ENCODE results near the gene PPDPF. TPM values are rescaled to one million over a fixed set of nuclear protein-coding genes. Genes with fewer than 3 reads are reported as not detected.
A peak's percentile ranks its signal among the peaks of the same experiment; 100 is the strongest.

PPDPF gene
- total and polyA plus RNA-seq, 2 donors (not counting 1 experiment from before 2014, with no cell fraction given) = 93.5 to 162 TPM

GRCh38 chr20:63568986-63569949 is 48.7 kb downstream of the PPDPF start:
- POLR2A ChIA-PET = interaction anchor here (1.1 to 2.3 kb wide), 3 partner anchors 14 to 32 kb away, joined by 4 to 16 read pairs (median 10); partner anchors contain the start of gene FNDC11
- Histone ChIP-seq H3K36me3 (replicated peaks in 1 of 2; ENCODE audit: control extremely low read depth in 1 of 2, control insufficient read depth in 1 of 2, extremely low read depth in 1 of 2, insufficient read depth in 2 of 2, low read length in 1 of 2) (peaks cover 0 to 32% of the 10 kb centered on the region in 2 experiments), H3K27me3 (replicated peaks in 1 of 4; ENCODE audit: control extremely low read depth in 1 of 4, control insufficient read depth in 3 of 4, insufficient read depth in 4 of 4, low read length in 3 of 4) (no peaks in the 10 kb centered on the region), H3K4me1 (ENCODE audit: control insufficient read depth in 2 of 2, insufficient read depth in 2 of 2, low read length in 2 of 2) (peaks cover 43 to 60% of the 10 kb centered on the region in 2 donors), H4K20me1 (ENCODE audit: control insufficient read depth, insufficient read depth, low read length, poor library complexity, severe bottlenecking) (peaks cover 78% of the 10 kb centered on the region), H3K27ac (ENCODE audit: low read length in 2 of 2) (no peak overlapping the region), H2AFZ (ENCODE audit: insufficient read depth, low read depth, low read length, poor library complexity, severe bottlenecking) (no peak overlapping the region), H3K4me2 (replicated peaks; ENCODE audit: low read depth, low read length, poor library complexity, severe bottlenecking) (peak overlapping the region; percentile 87), H3K79me2 (ENCODE audit: control insufficient read depth, insufficient read depth, low read length) (peaks cover 28% of the 10 kb centered on the region), H3K9ac (ENCODE audit: low read length) (peak overlapping the region; percentile 59), H3K9me3 (ENCODE audit: control extremely low read depth in 1 of 3, control insufficient read depth in 2 of 3, insufficient read depth in 1 of 3, low read length in 2 of 3) (peaks cover 0 to 7% (median 0%) of the 10 kb centered on the region in 3 donors), H3K4me3 (ENCODE audit: control extremely low read depth in 1 of 5, extremely low read depth in 1 of 5, insufficient read depth in 1 of 5, low read depth in 2 of 5, low read length in 4 of 5) (peak overlapping the region in 4 of 5 experiments; percentile 44 to 64 (median 49))
- Mint-ChIP-seq H3K4me3 (peak overlapping the region; percentile 88), H3K27me3 (no peaks in the 10 kb centered on the region), H3K9me3 (ENCODE audit: insufficient read depth) (no peaks in the 10 kb centered on the region), H3K27ac (no peak overlapping the region), H3K4me1 (peaks cover 31% of the 10 kb centered on the region)
- TF ChIP-seq CTCF (IDR thresholded peaks at IDR 0.05) = no peak
- no peak for TF ChIP-seq EZH2 (IDR thresholded peaks at IDR 0.05; ENCODE audit: borderline replicate concordance, insufficient read depth, low read depth, low read length, poor library complexity, severe bottlenecking)
- ATAC-seq (ENCODE audit: low read depth) (no peak), DNase-seq (peak; percentile 44)
- intact Hi-C loops (cut with micrococcal nuclease) = no loop called here
- 77% methylated on average over 39 of the region's 46 CpGs for WGBS (ENCODE audit: insufficient coverage)
- CTCF ChIA-PET = interaction anchor here (0.7 to 3.7 kb wide), 2 partner anchors 12 to 31 kb away, joined by 3 to 17 read pairs; partner anchors contain the start of gene PTK6

Measured in B cell (primary cell).